Sigmoid colon (tissue), 4 donors: ENCODE measurements around the gene EME2.

ENCODE experiments used
- EP300 ChIP-seq, 4 donors: sonication (generic); formaldehyde crosslinking; IDR thresholded peaks; one replicate each; pipeline ENCODE4 v1.6.1; 2017; ENCODE audit warnings: antibody characterized with exemption in 4 of 4
- POLR2A ChIP-seq, 2 donors: fragments of 450-650 bp; IDR thresholded peaks; one replicate each; pipeline ENCODE4 v1.6.1; 2016; ENCODE audit warnings: antibody characterized with exemption in 2 of 2, mild to moderate bottlenecking in 2 of 2, moderate library complexity in 2 of 2
- POLR2AphosphoS5 ChIP-seq, 4 donors: sonication (generic); formaldehyde crosslinking; IDR thresholded peaks; one replicate each; pipeline ENCODE4 v1.6.1; 2017; ENCODE audit warnings: antibody characterized with exemption in 4 of 4
- TF ChIP-seq, protein P1 (sequence below), 4 experiments: fragments of 450-650 bp in 3 of 4; fragments of 200-600 bp in 1 of 4; IDR thresholded peaks; one replicate each; pipeline ENCODE4 v1.5.1; 2016 to 2019; ENCODE audit warnings: antibody characterized with exemption in 4 of 4, mild to moderate bottlenecking in 3 of 4, moderate library complexity in 2 of 4

DNA sequence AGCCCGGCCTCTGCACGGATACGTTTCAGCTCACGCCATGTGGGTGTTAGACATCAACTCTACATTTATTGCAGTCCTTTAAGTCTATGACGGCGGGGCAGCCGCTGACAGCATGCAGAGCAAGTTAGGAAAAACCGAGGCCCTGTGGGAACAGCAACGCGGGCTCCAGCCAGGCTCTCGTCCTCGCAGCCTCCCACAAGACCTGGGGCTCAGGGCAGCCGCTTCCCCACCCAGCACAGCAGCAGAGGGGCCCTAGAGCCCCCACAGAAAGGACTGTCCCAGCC is 4.0 kb downstream of the EME2 start:
- TF ChIP-seq, protein P1, sequence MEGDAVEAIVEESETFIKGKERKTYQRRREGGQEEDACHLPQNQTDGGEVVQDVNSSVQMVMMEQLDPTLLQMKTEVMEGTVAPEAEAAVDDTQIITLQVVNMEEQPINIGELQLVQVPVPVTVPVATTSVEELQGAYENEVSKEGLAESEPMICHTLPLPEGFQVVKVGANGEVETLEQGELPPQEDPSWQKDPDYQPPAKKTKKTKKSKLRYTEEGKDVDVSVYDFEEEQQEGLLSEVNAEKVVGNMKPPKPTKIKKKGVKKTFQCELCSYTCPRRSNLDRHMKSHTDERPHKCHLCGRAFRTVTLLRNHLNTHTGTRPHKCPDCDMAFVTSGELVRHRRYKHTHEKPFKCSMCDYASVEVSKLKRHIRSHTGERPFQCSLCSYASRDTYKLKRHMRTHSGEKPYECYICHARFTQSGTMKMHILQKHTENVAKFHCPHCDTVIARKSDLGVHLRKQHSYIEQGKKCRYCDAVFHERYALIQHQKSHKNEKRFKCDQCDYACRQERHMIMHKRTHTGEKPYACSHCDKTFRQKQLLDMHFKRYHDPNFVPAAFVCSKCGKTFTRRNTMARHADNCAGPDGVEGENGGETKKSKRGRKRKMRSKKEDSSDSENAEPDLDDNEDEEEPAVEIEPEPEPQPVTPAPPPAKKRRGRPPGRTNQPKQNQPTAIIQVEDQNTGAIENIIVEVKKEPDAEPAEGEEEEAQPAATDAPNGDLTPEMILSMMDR (IDR thresholded peaks at IDR 0.05): no peak
- no peak for TF ChIP-seq POLR2A (IDR thresholded peaks at IDR 0.05)
- no peak for TF ChIP-seq POLR2AphosphoS5 (IDR thresholded peaks at IDR 0.05)
- no peak for TF ChIP-seq EP300 (IDR thresholded peaks at IDR 0.05)
